ENCODE results near the gene CDCP1.
"Not testable (repeated sequence)": the region's sequence is repeated elsewhere in the genome, so short reads cannot be mapped to it uniquely, and the experiment has no call there.

The CDCP1 gene

GRCh38 chr3:45055411-45056143 is 90.6 kb downstream of the CDCP1 start:
- DNase-seq (ENCODE audit: low read depth) = no peak

DNA sequence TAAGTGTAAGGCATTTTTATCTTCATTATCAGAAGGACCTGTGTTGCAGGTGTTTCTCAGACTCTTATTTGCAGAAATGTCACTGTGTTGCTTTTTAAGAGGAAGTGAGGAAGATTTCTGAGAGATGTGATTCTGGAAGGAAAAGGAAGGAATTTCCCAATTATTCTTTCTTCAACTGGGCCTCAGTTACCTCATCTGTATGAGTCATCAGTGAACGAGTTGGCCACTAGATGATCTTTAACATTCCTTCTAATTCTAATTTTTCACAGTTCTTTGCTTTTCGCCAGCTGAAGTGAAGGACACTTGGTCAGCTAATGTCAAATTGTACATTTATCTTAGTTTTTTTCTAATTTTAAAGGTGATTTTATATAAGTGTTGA is 91.2 kb downstream of the CDCP1 start:
- no peak for DNase-seq (ENCODE audit: low read depth)

DNA sequence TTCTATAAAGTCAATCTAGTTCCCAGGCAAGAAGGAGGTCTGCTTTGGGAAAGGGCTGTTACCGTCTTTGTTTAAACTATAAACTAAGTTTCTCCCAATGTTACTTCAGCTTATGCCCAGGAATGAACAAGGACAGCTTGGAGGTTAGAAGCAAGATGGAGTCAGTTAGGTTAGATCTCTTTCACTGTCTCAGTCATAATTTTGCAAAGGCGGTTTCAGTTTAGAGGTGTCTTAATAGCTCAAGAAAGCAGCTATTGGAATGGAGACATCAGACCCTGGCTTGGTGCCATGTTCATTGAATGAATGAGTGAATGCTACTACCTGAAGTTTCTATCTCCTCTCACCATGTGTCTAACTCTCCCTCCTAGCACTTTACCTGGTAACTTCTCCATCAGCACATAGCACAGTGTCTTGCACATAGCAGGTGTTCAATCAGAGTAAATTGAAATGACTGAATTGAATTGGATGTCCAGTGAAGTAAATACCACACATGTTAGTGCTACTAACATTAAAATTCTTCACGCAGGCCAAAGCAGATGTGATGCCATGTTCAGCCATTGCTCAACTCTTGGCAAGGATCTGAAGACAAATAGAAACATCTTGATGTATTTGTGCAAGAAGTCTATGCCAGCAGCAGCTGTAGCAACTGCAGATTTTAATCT is 91.9 kb downstream of the CDCP1 start:
- no peak for DNase-seq (ENCODE audit: low read depth)

GRCh38 chr3:45053805-45054195 is 92.4 kb downstream of the CDCP1 start:
- not testable (repeated sequence) for DNase-seq (ENCODE audit: low read depth)

DNA sequence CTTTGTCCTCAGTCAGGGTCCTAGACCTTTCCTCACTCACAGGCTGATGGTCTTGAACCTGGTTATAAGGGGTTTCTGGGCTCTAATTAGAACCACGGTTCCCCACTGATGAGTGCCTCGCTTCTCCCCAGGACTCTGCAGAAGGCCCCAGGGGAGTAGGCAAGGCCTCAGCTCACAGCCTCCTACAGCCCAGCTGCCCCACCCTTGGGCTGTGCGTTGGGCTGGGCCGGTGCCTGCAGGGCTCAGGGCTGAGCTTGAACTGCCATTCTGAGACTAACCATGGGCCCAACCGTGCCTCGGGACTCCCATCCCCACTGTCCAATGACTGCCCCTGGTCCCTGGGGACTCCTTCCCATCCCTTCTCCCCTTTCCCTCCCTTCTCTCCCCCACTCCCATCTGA is 94.5 kb downstream of the CDCP1 start:
- DNase-seq (ENCODE audit: low read depth) = no peak

- DNase-seq (ENCODE audit: low read depth) = no peak
Measured at GRCh38 chr3:45049807-45050206, 96.4 kb downstream of the CDCP1 start.

DNA sequence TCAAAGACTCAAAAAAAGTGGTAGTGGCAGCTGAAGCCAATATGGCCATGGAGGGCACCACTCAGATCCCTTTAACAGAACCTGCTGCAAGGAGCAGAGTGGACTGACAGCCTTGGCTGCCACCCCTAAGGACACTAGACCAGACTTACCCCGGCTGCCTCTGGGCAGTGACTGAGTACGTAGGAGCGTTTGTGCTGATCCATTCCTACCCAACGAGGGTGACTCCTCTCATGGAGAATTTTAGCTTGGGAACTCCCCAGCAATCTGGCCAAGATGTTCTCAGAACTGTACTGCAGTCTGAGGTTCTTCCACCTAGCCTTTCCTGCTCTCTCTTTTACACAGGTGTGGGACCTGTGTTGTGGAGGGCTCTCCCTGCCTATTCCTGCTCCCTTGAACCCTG is 97.9 kb downstream of the CDCP1 start:
- no peak for DNase-seq (ENCODE audit: low read depth)

- no peak for DNase-seq (ENCODE audit: low read depth)
Measured at GRCh38 chr3:45043728-45044299, 102.4 kb downstream of the CDCP1 start.

GRCh38 chr3:45042162-45042561 is 104.0 kb downstream of the CDCP1 start:
- DNase-seq (ENCODE audit: low read depth) = no peak

GRCh38 chr3:45041666-45042065 is 104.5 kb downstream of the CDCP1 start:
- no peak for DNase-seq (ENCODE audit: low read depth)

DNA sequence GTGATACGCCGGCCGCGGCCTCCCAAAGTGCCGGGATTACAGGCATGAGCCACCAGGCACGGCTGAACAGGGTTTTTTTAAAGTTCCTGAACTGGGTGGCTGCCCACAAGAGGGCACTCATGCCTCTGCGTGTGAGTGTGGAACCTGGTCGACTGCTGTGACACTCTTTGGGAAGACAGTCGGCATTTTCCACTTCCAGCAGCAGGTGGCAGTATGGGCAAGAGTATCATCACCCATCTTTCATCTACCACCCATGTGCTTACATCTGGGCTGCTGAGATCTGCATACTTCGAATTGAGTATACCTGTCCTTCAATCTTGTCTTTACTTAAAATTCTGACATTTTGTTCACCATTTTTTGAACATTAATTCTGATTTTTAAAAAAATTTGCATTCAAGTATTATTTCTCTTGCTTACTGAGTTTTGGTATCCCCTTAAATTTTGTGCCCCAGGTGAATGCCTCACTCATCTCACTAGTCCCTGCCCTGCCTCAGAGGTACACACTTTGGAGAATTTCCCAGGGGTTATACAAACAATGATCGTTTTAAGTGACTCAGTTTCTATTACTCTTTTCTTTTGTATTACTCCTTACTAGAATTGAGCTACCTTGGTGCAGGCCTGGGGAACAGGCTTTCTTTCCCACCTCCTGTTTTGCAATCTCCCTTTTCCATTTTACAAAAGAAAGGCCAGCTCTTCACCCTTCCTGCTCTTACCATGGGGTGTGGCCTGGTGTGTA is 108.3 kb downstream of the CDCP1 start:
- DNase-seq (ENCODE audit: low read depth) = peak; percentile 91

- DNase-seq (ENCODE audit: low read depth) = no peak
Measured at GRCh38 chr3:45035441-45036301, 110.5 kb downstream of the CDCP1 start.

GRCh38 chr3:45034612-45035252 is 111.4 kb downstream of the CDCP1 start:
- no peak for DNase-seq (ENCODE audit: low read depth)

DNA sequence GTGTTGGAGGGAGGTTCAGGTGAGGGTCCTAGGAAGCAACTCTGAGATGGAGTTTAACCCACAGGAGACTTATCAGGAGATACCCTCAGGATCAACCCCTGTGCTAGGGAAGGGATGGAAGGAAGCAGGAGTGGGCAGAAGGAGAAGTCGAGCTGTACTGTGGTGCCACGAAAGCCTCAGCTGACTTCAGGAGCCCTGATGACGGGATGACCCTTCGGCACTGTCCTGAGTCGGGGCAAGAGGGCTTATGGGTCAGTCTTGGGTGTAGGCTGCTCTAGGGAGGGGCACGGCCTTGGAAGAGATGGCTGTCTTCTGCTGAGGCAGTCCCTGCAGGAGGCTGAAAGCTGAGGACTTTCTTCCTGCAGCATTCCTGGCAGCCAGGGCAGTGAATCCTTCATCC is 112.4 kb downstream of the CDCP1 start:
- DNase-seq (ENCODE audit: low read depth) = no peak

Measured in activated T-cell treated with anti-CD3 and anti-CD28 coated beads for 24 hours (primary cell).